GM12872 (cell line): Measurements from ENCODE around the gene PGAP3.

Experiments used
- TF ChIP-seq, protein P1 (sequence below): IDR thresholded peaks from 3 replicates; pipeline ENCODE4 v1.5.1; 2011; ENCODE audit warnings: low read depth, mild to moderate bottlenecking, low read length, moderate library complexity; ENCODE audit not compliant: insufficient read depth

PGAP3 gene

GRCh38 chr17:39697961-39698360 is 10.1 kb upstream of the PGAP3 start:
- TF ChIP-seq, protein P1, sequence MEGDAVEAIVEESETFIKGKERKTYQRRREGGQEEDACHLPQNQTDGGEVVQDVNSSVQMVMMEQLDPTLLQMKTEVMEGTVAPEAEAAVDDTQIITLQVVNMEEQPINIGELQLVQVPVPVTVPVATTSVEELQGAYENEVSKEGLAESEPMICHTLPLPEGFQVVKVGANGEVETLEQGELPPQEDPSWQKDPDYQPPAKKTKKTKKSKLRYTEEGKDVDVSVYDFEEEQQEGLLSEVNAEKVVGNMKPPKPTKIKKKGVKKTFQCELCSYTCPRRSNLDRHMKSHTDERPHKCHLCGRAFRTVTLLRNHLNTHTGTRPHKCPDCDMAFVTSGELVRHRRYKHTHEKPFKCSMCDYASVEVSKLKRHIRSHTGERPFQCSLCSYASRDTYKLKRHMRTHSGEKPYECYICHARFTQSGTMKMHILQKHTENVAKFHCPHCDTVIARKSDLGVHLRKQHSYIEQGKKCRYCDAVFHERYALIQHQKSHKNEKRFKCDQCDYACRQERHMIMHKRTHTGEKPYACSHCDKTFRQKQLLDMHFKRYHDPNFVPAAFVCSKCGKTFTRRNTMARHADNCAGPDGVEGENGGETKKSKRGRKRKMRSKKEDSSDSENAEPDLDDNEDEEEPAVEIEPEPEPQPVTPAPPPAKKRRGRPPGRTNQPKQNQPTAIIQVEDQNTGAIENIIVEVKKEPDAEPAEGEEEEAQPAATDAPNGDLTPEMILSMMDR, result no peak

- TF ChIP-seq, protein P1, result no peak
These were observed 8.9 kb upstream of the PGAP3 start for GRCh38 chr17:39696731-39697130.

DNA sequence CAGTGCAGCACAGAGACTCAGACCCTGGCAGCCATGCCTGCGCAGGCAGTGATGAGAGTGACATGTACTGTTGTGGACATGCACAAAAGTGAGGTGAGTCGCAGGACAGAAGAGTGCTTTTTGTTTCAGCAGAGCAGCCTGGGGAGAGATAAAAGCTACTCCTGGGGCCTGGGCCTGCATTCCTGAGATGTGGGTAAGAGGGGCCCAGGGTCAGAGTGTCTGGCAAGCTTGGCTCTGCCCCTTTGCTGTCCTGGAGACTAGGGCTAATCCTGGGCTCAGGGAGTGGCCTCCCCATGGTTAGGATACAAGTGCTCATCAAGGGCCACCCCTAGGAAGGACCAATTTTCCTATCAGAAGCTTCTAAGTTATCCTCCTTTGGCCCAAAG is 7.2 kb upstream of the PGAP3 start:
- TF ChIP-seq, protein P1, result no peak

DNA sequence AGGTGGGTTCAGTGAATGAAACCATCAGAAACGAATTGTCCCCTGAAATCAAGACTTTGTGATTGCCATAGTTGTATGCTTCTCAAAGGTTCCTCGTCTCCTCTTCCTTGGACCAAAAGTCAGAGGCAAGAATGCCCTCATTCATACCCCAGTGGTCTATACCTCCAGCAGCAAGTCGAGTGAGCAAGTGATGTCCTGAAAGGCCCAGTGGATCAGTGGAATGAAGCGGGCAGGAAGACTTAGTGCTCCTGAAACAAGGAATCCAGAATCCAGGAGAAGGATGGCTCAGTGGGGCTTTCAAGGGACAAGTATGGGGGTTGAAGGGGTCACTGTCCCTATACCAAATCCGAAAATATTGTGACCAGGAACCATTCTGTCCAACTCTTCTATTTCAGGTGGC is 6.7 kb upstream of the PGAP3 start:
- TF ChIP-seq, protein P1, result no peak

DNA sequence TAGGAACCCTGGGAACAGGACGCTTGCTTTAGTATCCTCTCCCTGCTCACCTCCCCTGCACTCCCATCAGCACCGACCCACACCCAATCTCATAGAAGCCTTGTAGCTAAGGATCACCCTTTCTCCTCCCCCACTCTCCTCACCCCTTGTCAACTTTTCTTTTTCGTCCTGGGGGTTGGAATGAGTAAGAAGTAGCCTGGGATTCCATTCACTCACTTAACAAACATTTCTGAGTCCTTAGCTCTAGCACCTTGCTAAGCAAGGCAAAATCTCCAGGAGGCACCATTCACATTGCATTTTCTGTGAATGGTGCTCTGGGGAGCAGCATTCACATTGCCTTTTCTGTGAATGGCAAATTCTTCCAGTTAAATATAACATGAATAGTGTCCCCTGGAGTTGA is 1.1 kb upstream of the PGAP3 start:
- TF ChIP-seq, protein P1, result no peak

DNA sequence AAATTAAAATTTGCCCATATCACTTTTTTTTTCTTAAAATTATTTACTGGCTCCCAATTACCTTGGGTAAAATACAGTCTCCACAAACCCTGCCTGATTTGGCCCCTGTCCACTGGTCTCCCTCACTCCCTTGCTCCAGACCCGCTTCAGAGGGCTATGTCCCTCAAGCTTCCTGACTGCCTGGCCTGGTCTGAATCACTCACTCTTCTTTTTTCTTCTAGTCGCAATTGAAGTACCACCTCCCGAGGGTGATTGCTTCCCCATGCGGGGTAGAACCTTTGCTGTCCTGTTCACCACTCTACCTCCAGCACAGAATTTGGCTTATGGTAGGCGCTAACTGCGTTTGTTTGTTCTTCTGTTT is 598 bp upstream of the PGAP3 start:
- TF ChIP-seq, protein P1, result no peak

- TF ChIP-seq, protein P1, result no peak
These were observed 734 bp downstream of the PGAP3 start for GRCh38 chr17:39687101-39687545.
